ENCODE results near the gene TRIM54.

The TRIM54 gene

DNA sequence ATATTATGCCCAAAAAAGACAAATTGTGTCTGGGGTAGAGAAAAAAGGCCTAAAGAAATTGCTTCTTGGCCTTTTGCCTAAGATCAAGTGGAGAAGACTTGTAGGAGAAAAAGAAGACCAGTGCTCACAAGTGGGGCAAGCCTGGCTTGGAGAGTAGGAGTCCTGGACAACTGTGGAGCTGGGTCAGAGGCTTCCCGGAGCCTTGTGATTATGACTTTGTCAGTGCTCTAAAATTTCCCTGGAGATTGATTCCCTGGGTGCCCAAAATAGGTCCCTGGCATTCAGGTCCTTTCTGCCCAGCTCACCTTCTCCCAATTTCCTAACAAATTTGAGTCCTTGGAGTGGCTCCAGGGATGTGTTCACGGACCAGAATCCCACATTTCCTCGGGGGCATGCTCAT lies 787 bp upstream of the TRIM54 start:
- Histone ChIP-seq H2AK5ac (ENCODE audit: low read length) (no peak overlapping the region), H2BK5ac (ENCODE audit: low read length) (no peak overlapping the region), H3K27ac (ENCODE audit: low read depth, low read length) (no peak overlapping the region), H3K79me1 (ENCODE audit: low read length) (no peaks in the 10 kb centered on the region), H3K4me3 (ENCODE audit: low read length) (no peak overlapping the region), H3K36me3 (ENCODE audit: control insufficient read depth, insufficient read depth, low read length) (no peaks in the 10 kb centered on the region), H3K56ac (ENCODE audit: low read length) (no peak overlapping the region), H3K9ac (ENCODE audit: low read length) (no peak overlapping the region), H2BK120ac (ENCODE audit: low read depth, low read length) (no peak overlapping the region), H4K5ac (ENCODE audit: low read length) (no peak overlapping the region), H4K8ac (ENCODE audit: low read depth, low read length) (no peak overlapping the region), H3K23ac (ENCODE audit: low read length) (no peak overlapping the region), H2BK15ac (replicated peaks; ENCODE audit: low read depth) (no peak overlapping the region), H3K4me2 (ENCODE audit: low read length) (no peak overlapping the region), H3K79me2 (ENCODE audit: control insufficient read depth, insufficient read depth, low read length) (no peaks in the 10 kb centered on the region), H3K4me1 (ENCODE audit: control insufficient read depth, low read depth, low read length) (peaks cover 11% of the 10 kb centered on the region), H3K4ac (ENCODE audit: low read depth, low read length) (no peak overlapping the region), H3K27me3 (ENCODE audit: insufficient read depth, low read length, poor library complexity) (no peaks in the 10 kb centered on the region), H3K18ac (ENCODE audit: low read length) (no peak overlapping the region)
- WGBS (ENCODE audit: extremely low coverage, insufficient coverage, low lambda C conversion rate), result no CpG with 5 or more reads among the region's 3 CpGs
- DNase-seq, result no peak

- Histone ChIP-seq H2BK120ac (ENCODE audit: low read depth, low read length) (no peak overlapping the region), H3K4me2 (ENCODE audit: low read length) (no peak overlapping the region), H2BK15ac (replicated peaks; ENCODE audit: low read depth) (no peak overlapping the region), H3K4ac (ENCODE audit: low read depth, low read length) (no peak overlapping the region), H3K4me3 (ENCODE audit: low read length) (no peak overlapping the region), H3K4me1 (ENCODE audit: control insufficient read depth, low read depth, low read length) (peaks cover 11% of the 10 kb centered on the region), H3K27ac (ENCODE audit: low read depth, low read length) (no peak overlapping the region), H3K18ac (ENCODE audit: low read length) (no peak overlapping the region), H3K36me3 (ENCODE audit: control insufficient read depth, insufficient read depth, low read length) (no peaks in the 10 kb centered on the region), H3K79me1 (ENCODE audit: low read length) (no peaks in the 10 kb centered on the region), H4K8ac (ENCODE audit: low read depth, low read length) (no peak overlapping the region), H3K79me2 (ENCODE audit: control insufficient read depth, insufficient read depth, low read length) (no peaks in the 10 kb centered on the region), H2BK5ac (ENCODE audit: low read length) (no peak overlapping the region), H3K27me3 (ENCODE audit: insufficient read depth, low read length, poor library complexity) (no peaks in the 10 kb centered on the region), H3K56ac (ENCODE audit: low read length) (peak overlapping the region; percentile 66), H3K9ac (ENCODE audit: low read length) (no peak overlapping the region), H2AK5ac (ENCODE audit: low read length) (no peak overlapping the region), H4K5ac (ENCODE audit: low read length) (no peak overlapping the region), H3K23ac (ENCODE audit: low read length) (no peak overlapping the region)
- WGBS (ENCODE audit: extremely low coverage, insufficient coverage, low lambda C conversion rate), result no CpG with 5 or more reads among the region's 5 CpGs
- DNase-seq, result peak; percentile 61
Observed at GRCh38 chr2:27282892-27283291, 663 bp downstream of the TRIM54 start.

- Histone ChIP-seq H3K23ac (ENCODE audit: low read length) (no peak overlapping the region), H3K79me2 (ENCODE audit: control insufficient read depth, insufficient read depth, low read length) (no peaks in the 10 kb centered on the region), H3K27me3 (ENCODE audit: insufficient read depth, low read length, poor library complexity) (no peaks in the 10 kb centered on the region), H3K27ac (ENCODE audit: low read depth, low read length) (no peak overlapping the region), H2BK15ac (replicated peaks; ENCODE audit: low read depth) (no peak overlapping the region), H4K8ac (ENCODE audit: low read depth, low read length) (no peak overlapping the region), H2BK120ac (ENCODE audit: low read depth, low read length) (no peak overlapping the region), H3K18ac (ENCODE audit: low read length) (no peak overlapping the region), H3K79me1 (ENCODE audit: low read length) (no peaks in the 10 kb centered on the region), H3K36me3 (ENCODE audit: control insufficient read depth, insufficient read depth, low read length) (no peaks in the 10 kb centered on the region), H3K4me1 (ENCODE audit: control insufficient read depth, low read depth, low read length) (peaks cover 11% of the 10 kb centered on the region), H2AK5ac (ENCODE audit: low read length) (no peak overlapping the region), H4K5ac (ENCODE audit: low read length) (no peak overlapping the region), H2BK5ac (ENCODE audit: low read length) (no peak overlapping the region), H3K4me2 (ENCODE audit: low read length) (no peak overlapping the region), H3K4me3 (ENCODE audit: low read length) (no peak overlapping the region), H3K56ac (ENCODE audit: low read length) (no peak overlapping the region), H3K9ac (ENCODE audit: low read length) (no peak overlapping the region), H3K4ac (ENCODE audit: low read depth, low read length) (no peak overlapping the region)
- no CpG with 5 or more reads among the region's 1 CpG for WGBS (ENCODE audit: extremely low coverage, insufficient coverage, low lambda C conversion rate)
- no peak for DNase-seq
Observed at GRCh38 chr2:27284996-27285395, 2.8 kb downstream of the TRIM54 start.

- H3K4ac ChIP-seq (ENCODE audit: low read depth, low read length), result no peak overlapping the region
- no peak overlapping the region for H3K56ac ChIP-seq (ENCODE audit: low read length)
- H2BK15ac ChIP-seq (replicated peaks; ENCODE audit: low read depth), result no peak overlapping the region
- H3K4me2 ChIP-seq (ENCODE audit: low read length), result no peak overlapping the region
- no peak overlapping the region for H3K27ac ChIP-seq (ENCODE audit: low read depth, low read length)
- H3K36me3 ChIP-seq (ENCODE audit: control insufficient read depth, insufficient read depth, low read length), result no peaks in the 10 kb centered on the region
- peaks cover 11% of the 10 kb centered on the region for H3K4me1 ChIP-seq (ENCODE audit: control insufficient read depth, low read depth, low read length)
- no peak overlapping the region for H4K8ac ChIP-seq (ENCODE audit: low read depth, low read length)
- no peak overlapping the region for H2AK5ac ChIP-seq (ENCODE audit: low read length)
- H4K5ac ChIP-seq (ENCODE audit: low read length), result no peak overlapping the region
- no CpG with 5 or more reads among the region's 6 CpGs for WGBS (ENCODE audit: extremely low coverage, insufficient coverage, low lambda C conversion rate)
- H3K4me3 ChIP-seq (ENCODE audit: low read length), result no peak overlapping the region
- no peak overlapping the region for H3K18ac ChIP-seq (ENCODE audit: low read length)
- no peak overlapping the region for H3K9ac ChIP-seq (ENCODE audit: low read length)
- no peak overlapping the region for H3K23ac ChIP-seq (ENCODE audit: low read length)
- no peak for DNase-seq
- H3K27me3 ChIP-seq (ENCODE audit: insufficient read depth, low read length, poor library complexity), result no peaks in the 10 kb centered on the region
- H3K79me2 ChIP-seq (ENCODE audit: control insufficient read depth, insufficient read depth, low read length), result no peaks in the 10 kb centered on the region
- no peak overlapping the region for H2BK120ac ChIP-seq (ENCODE audit: low read depth, low read length)
- no peaks in the 10 kb centered on the region for H3K79me1 ChIP-seq (ENCODE audit: low read length)
- no peak overlapping the region for H2BK5ac ChIP-seq (ENCODE audit: low read length)
Observed at GRCh38 chr2:27285481-27285880, 3.3 kb downstream of the TRIM54 start.

- Histone ChIP-seq H2AK5ac (ENCODE audit: low read length) (no peak overlapping the region), H4K5ac (ENCODE audit: low read length) (no peak overlapping the region), H3K4me2 (ENCODE audit: low read length) (no peak overlapping the region), H3K23ac (ENCODE audit: low read length) (no peak overlapping the region), H3K36me3 (ENCODE audit: control insufficient read depth, insufficient read depth, low read length) (no peaks in the 10 kb centered on the region), H3K4me3 (ENCODE audit: low read length) (no peak overlapping the region), H2BK15ac (replicated peaks; ENCODE audit: low read depth) (no peak overlapping the region), H3K56ac (ENCODE audit: low read length) (no peak overlapping the region), H3K9ac (ENCODE audit: low read length) (no peak overlapping the region), H3K18ac (ENCODE audit: low read length) (no peak overlapping the region), H2BK120ac (ENCODE audit: low read depth, low read length) (no peak overlapping the region), H3K79me2 (ENCODE audit: control insufficient read depth, insufficient read depth, low read length) (no peaks in the 10 kb centered on the region), H3K27ac (ENCODE audit: low read depth, low read length) (no peak overlapping the region), H3K27me3 (ENCODE audit: insufficient read depth, low read length, poor library complexity) (no peaks in the 10 kb centered on the region), H3K4ac (ENCODE audit: low read depth, low read length) (no peak overlapping the region), H3K79me1 (ENCODE audit: low read length) (no peaks in the 10 kb centered on the region), H3K4me1 (ENCODE audit: control insufficient read depth, low read depth, low read length) (peaks cover 2% of the 10 kb centered on the region), H4K8ac (ENCODE audit: low read depth, low read length) (no peak overlapping the region), H2BK5ac (ENCODE audit: low read length) (no peak overlapping the region)
- WGBS (ENCODE audit: extremely low coverage, insufficient coverage, low lambda C conversion rate), result no CpG with 5 or more reads among the region's 3 CpGs
- DNase-seq, result no peak
Observed at GRCh38 chr2:27288610-27289009, 6.4 kb downstream of the TRIM54 start.

DNA sequence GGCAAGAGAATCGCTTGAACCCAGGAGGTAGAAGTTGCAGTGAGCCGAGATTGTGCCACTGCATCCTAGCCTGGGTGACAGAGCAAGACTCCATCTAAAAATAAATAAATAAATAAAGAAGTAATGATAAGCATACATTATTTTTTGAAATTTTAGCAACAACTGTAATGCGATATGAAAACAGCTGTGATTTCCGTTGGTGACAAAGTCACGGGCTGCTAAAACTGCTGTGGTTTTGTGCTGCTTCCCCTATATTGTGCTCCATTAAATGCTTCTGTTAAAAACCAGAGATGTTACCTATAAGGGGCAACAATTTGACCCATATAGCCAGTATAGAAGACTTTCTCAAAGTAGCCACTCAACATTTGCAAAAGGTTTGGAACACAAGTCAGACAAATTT lies 8.3 kb downstream of the TRIM54 start:
- WGBS (ENCODE audit: extremely low coverage, insufficient coverage, low lambda C conversion rate), result no CpG with 5 or more reads among the region's 5 CpGs
- H2BK120ac ChIP-seq (ENCODE audit: low read depth, low read length), result no peak overlapping the region
- H3K79me1 ChIP-seq (ENCODE audit: low read length), result no peaks in the 10 kb centered on the region
- H3K4me1 ChIP-seq (ENCODE audit: control insufficient read depth, low read depth, low read length), result peaks cover 2% of the 10 kb centered on the region
- H2AK5ac ChIP-seq (ENCODE audit: low read length), result no peak overlapping the region
- H2BK5ac ChIP-seq (ENCODE audit: low read length), result no peak overlapping the region
- H4K5ac ChIP-seq (ENCODE audit: low read length), result no peak overlapping the region
- H3K18ac ChIP-seq (ENCODE audit: low read length), result no peak overlapping the region
- H3K23ac ChIP-seq (ENCODE audit: low read length), result no peak overlapping the region
- no peaks in the 10 kb centered on the region for H3K36me3 ChIP-seq (ENCODE audit: control insufficient read depth, insufficient read depth, low read length)
- no peak for DNase-seq
- no peak overlapping the region for H3K56ac ChIP-seq (ENCODE audit: low read length)
- no peaks in the 10 kb centered on the region for H3K79me2 ChIP-seq (ENCODE audit: control insufficient read depth, insufficient read depth, low read length)
- no peak overlapping the region for H3K4ac ChIP-seq (ENCODE audit: low read depth, low read length)
- H3K4me2 ChIP-seq (ENCODE audit: low read length), result no peak overlapping the region
- H3K27ac ChIP-seq (ENCODE audit: low read depth, low read length), result no peak overlapping the region
- no peaks in the 10 kb centered on the region for H3K27me3 ChIP-seq (ENCODE audit: insufficient read depth, low read length, poor library complexity)
- no peak overlapping the region for H3K9ac ChIP-seq (ENCODE audit: low read length)
- no peak overlapping the region for H4K8ac ChIP-seq (ENCODE audit: low read depth, low read length)
- H2BK15ac ChIP-seq (replicated peaks; ENCODE audit: low read depth), result no peak overlapping the region
- H3K4me3 ChIP-seq (ENCODE audit: low read length), result no peak overlapping the region

Measured in mesendoderm (in vitro differentiated cells).